GM10248 (cell line): ENCODE results near the gene FOXD2.

Experiments used
- CTCF ChIA-PET: fragments of 300-600 bp; sonication (Branson Sonifier 250); formaldehyde crosslinking; extraction: SDS; loops from one replicate; lab custom pipeline; 2021; ENCODE audit warnings: antibody characterized with exemption; lab: Yijun Ruan, JAX
- POLR2A ChIA-PET: fragments of 350-650 bp; sonication (Branson Sonifier 250); formaldehyde crosslinking; extraction: SDS; loops from one replicate; lab custom pipeline; 2020; ENCODE audit warnings: antibody characterized with exemption; lab: Yijun Ruan, JAX
- DNase-seq: peaks from one replicate; pipeline ENCODE4 v3.0.0; 2012; ENCODE audit errors: extremely low spot score
- TF ChIP-seq, protein P1 (sequence below): IDR thresholded peaks from 2 replicates; pipeline ENCODE4 v1.5.1; 2012; ENCODE audit warnings: mild to moderate bottlenecking, low read depth; ENCODE audit errors: extremely low read depth, missing control alignments, control extremely low read depth

The FOXD2 gene

GRCh38 chr1:47412437-47412836, 25.4 kb upstream of the FOXD2 start:
- ChIA-PET CTCF (interaction anchor here (1.0 to 4.7 kb wide), 3 partner anchors 9 to 24 kb away, joined by 3 to 19 read pairs (median 4); partner anchors contain the start of gene FOXD2), POLR2A (no interaction called here)
- TF ChIP-seq, protein P1, sequence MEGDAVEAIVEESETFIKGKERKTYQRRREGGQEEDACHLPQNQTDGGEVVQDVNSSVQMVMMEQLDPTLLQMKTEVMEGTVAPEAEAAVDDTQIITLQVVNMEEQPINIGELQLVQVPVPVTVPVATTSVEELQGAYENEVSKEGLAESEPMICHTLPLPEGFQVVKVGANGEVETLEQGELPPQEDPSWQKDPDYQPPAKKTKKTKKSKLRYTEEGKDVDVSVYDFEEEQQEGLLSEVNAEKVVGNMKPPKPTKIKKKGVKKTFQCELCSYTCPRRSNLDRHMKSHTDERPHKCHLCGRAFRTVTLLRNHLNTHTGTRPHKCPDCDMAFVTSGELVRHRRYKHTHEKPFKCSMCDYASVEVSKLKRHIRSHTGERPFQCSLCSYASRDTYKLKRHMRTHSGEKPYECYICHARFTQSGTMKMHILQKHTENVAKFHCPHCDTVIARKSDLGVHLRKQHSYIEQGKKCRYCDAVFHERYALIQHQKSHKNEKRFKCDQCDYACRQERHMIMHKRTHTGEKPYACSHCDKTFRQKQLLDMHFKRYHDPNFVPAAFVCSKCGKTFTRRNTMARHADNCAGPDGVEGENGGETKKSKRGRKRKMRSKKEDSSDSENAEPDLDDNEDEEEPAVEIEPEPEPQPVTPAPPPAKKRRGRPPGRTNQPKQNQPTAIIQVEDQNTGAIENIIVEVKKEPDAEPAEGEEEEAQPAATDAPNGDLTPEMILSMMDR = no peak
- DNase-seq = no peak

DNA sequence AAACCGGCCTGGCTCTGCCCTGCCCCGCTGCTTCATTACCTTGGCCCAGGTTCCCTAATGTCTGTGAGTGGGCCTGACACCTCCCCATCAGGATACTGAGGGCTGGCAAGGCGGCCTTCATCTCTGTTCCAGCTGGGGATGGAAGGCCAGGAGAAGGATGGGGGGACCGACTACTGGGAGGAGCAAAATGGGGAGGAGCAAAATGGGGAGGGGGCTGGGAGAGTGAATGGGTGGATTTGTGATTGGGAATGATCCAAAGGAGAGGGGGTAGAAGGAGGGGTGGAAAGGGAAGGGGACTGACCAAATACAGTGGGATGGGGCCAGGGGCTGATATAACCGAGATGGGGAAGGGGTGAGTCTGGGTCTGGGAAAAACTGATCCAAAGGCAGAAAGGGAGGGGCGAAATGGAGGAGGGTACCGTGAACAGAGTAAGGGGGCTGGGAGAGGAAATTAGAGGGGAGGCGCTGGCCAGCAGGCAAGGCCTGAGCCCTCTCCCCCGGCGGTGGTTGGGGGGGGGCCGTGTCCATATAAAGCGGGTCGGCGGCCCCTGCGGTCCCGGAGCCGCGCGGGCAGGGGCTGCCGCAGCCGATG, 22.0 kb upstream of the FOXD2 start, which contains the start of gene FOXE3:
Gene FOXE3, plus strand, starts transcription at position 558 of the 591 bp plus-strand sequence. Its CDS starts 31 bp downstream, at position 589.
- TF ChIP-seq, protein P1 = no peak
- ChIA-PET CTCF (interaction anchor here (1.1 to 4.7 kb wide), 4 partner anchors 9 to 26 kb away, joined by 3 to 22 read pairs (median 12); partner anchors contain the start of gene FOXD2), POLR2A (no interaction called here)
- no peak for DNase-seq

- no peak for DNase-seq
- ChIA-PET POLR2A (no interaction called here), CTCF (interaction anchor here (2.1 to 6.0 kb wide), 2 partner anchors 16 to 28 kb away, joined by 9 to 50 read pairs; no protein-coding TSS in a partner anchor)
- TF ChIP-seq, protein P1 = no peak
Measured at GRCh38 chr1:47416319-47417169, 21.3 kb upstream of the FOXD2 start.

- ChIA-PET CTCF (interaction anchor here (2.1 to 6.0 kb wide), 3 partner anchors 15 to 224 kb away, joined by 8 to 50 read pairs (median 9); no protein-coding TSS in a partner anchor), POLR2A (no interaction called here)
Measured at GRCh38 chr1:47417170-47418044, 20.4 kb upstream of the FOXD2 start.

GRCh38 chr1:47418122-47418521, 19.7 kb upstream of the FOXD2 start:
- TF ChIP-seq, protein P1 = no peak
- DNase-seq = no peak
- POLR2A ChIA-PET = no interaction called here
- CTCF ChIA-PET = interaction anchor here (1.0 to 6.0 kb wide), 4 partner anchors 15 to 292 kb away, joined by 3 to 50 read pairs (median 8); no protein-coding TSS in a partner anchor

More at GRCh38 chr1:47417170-47418044, 20.4 kb upstream of the FOXD2 start:
- TF ChIP-seq, protein P1 = no peak
- DNase-seq = no peak
